Neuronal stem cell (in vitro differentiated cells): ENCODE results near the gene VEZT.

Experiments used
- DNase-seq: peaks from one replicate; pipeline ENCODE4 v3.0.0-alpha.2; 2013; ENCODE audit warnings: low spot score
- H2AFZ ChIP-seq: one replicate; pipeline ENCODE4 v1.6.1; 2013; ENCODE audit warnings: mild to moderate bottlenecking, low read length, inconsistent platforms
- H2AK5ac ChIP-seq: 2 replicates; pipeline ENCODE4 v1.6.1; 2013; ENCODE audit warnings: low read depth, mild to moderate bottlenecking, inconsistent platforms, low read length, moderate library complexity, mixed read lengths
- H2BK120ac ChIP-seq: 2 replicates; pipeline ENCODE4 v1.6.1; 2013; ENCODE audit warnings: low read depth, mild to moderate bottlenecking, inconsistent platforms, low read length, moderate library complexity, mixed read lengths
- H2BK12ac ChIP-seq: one replicate; pipeline ENCODE4 v1.6.1; 2013; ENCODE audit warnings: low read length, inconsistent platforms
- H2BK15ac ChIP-seq: 2 replicates; pipeline ENCODE4 v1.6.1; 2013; ENCODE audit warnings: mild to moderate bottlenecking, low read length, inconsistent platforms, mixed read lengths
- H2BK5ac ChIP-seq: one replicate; pipeline ENCODE4 v1.6.1; 2013; ENCODE audit warnings: inconsistent platforms, mild to moderate bottlenecking, low read length, moderate library complexity
- H3K14ac ChIP-seq: one replicate; pipeline ENCODE4 v1.6.1; 2013; ENCODE audit warnings: low read length, inconsistent platforms
- H3K18ac ChIP-seq: 2 replicates; pipeline ENCODE4 v1.6.1; 2013; ENCODE audit warnings: low read length, inconsistent platforms
- H3K23ac ChIP-seq: 2 replicates; pipeline ENCODE4 v1.6.1; 2013; ENCODE audit warnings: low read depth, mild to moderate bottlenecking, mixed read lengths, low read length, inconsistent platforms; ENCODE audit not compliant: poor library complexity
- H3K27ac ChIP-seq: replicated peaks from 3 replicates; pipeline ENCODE4 v1.5.1; 2013; ENCODE audit warnings: low read length, inconsistent platforms
- H3K27me3 ChIP-seq, 3 experiments: 2 replicates each; pipeline ENCODE4 v1.6.1; 2013; ENCODE audit warnings: low read length in 3 of 3, mild to moderate bottlenecking in 2 of 3, inconsistent platforms in 1 of 3, low read depth in 1 of 3, mixed read lengths in 1 of 3, moderate library complexity in 1 of 3; ENCODE audit not compliant: control insufficient read depth in 3 of 3, insufficient read depth in 3 of 3
- H3K36me3 ChIP-seq, 2 donors: replicated peaks in 1 of 2; 2 replicates each; pipeline ENCODE4 v1.6.1; 2013; ENCODE audit warnings: low read length in 2 of 2; ENCODE audit not compliant: control insufficient read depth in 2 of 2, insufficient read depth in 2 of 2
- H3K4ac ChIP-seq: 2 replicates; pipeline ENCODE4 v1.6.1; 2013; ENCODE audit warnings: inconsistent platforms, mild to moderate bottlenecking, low read length, moderate library complexity
- H3K4me1 ChIP-seq, 2 donors: 1 replicate in 1 of 2; 2 replicates in 1 of 2; pipeline ENCODE4 v1.6.1; 2013; ENCODE audit warnings: low read length in 2 of 2, low read depth in 1 of 2; ENCODE audit not compliant: control insufficient read depth in 2 of 2, insufficient read depth in 1 of 2
- H3K4me2 ChIP-seq: one replicate; pipeline ENCODE4 v1.6.1; 2013; ENCODE audit warnings: mild to moderate bottlenecking, low read length, inconsistent platforms; ENCODE audit not compliant: insufficient read depth, poor library complexity, severe bottlenecking
- H3K4me3 ChIP-seq, 2 donors: 2 replicates each; pipeline ENCODE4 v1.5.1; 2013; ENCODE audit warnings: low read length in 2 of 2, mild to moderate bottlenecking in 2 of 2, inconsistent platforms in 1 of 2, moderate library complexity in 1 of 2
- H3K79me1 ChIP-seq: one replicate; pipeline ENCODE4 v1.6.1; 2013; ENCODE audit warnings: low read depth, mild to moderate bottlenecking, inconsistent platforms, low read length, moderate library complexity
- H3K9ac ChIP-seq: one replicate; pipeline ENCODE4 v1.6.1; 2013; ENCODE audit warnings: mild to moderate bottlenecking, low read depth, low read length, inconsistent platforms; ENCODE audit not compliant: poor library complexity
- H3K9me3 ChIP-seq, 2 donors: replicated peaks in 1 of 2; 2 replicates each; pipeline versions ENCODE3 to v1.6.1; 2013; ENCODE audit warnings: low read length in 2 of 2, mild to moderate bottlenecking in 2 of 2, inconsistent platforms in 1 of 2, low read depth in 1 of 2, mixed read lengths in 1 of 2, moderate library complexity in 1 of 2; ENCODE audit not compliant: control insufficient read depth in 2 of 2, insufficient read depth in 1 of 2
- H4K8ac ChIP-seq: one replicate; pipeline ENCODE4 v1.6.1; 2013; ENCODE audit warnings: low read depth, mild to moderate bottlenecking, inconsistent platforms, low read length, moderate library complexity
- H4K91ac ChIP-seq: one replicate; pipeline ENCODE4 v1.6.1; 2013; ENCODE audit warnings: low read length, low read depth, mild to moderate bottlenecking, inconsistent platforms; ENCODE audit not compliant: poor library complexity
- WGBS, 2 donors: extraction: QIAGEN DNeasy Blood & Tissue Kit; methylation state at CpG; one replicate each; pipeline ENCODE4 v1.1.7; 2013; ENCODE audit warnings: missing lambda C conversion rate in 2 of 2, mixed read lengths in 1 of 2; ENCODE audit not compliant: insufficient read length in 2 of 2, insufficient replicate concordance in 1 of 2; ENCODE audit errors: extremely low coverage in 2 of 2; 5-methylcytosine and 5-hydroxymethylcytosine counted together

VEZT gene

DNA sequence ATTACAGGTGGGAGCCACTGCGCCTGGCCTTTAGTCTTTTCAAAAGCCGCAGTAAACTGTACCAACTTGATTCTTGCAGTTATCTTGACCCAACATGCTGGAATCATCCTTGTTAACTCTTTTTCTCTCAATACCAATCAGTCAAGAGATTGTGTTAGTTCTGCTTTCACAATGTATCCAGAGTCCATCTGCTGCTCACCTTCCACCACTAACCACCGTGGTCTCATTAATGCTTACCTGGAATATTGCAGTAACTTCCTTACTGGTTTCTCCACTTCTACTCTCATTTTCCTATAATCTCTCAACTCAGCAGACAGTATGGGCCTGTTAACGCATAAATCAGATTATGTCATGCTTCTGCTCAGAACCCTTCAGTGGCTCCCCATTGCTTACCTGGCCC is 62.2 kb downstream of the VEZT start:
- no peaks in the 10 kb centered on the region for H3K9me3 ChIP-seq
- H3K27ac ChIP-seq: no peak overlapping the region
- no peak overlapping the region for H3K9ac ChIP-seq
- no peak overlapping the region for H3K14ac ChIP-seq
- H3K18ac ChIP-seq: no peak overlapping the region
- no peak for DNase-seq
- no peak overlapping the region for H4K91ac ChIP-seq
- H2BK5ac ChIP-seq: no peak overlapping the region
- H3K79me1 ChIP-seq: no peaks in the 10 kb centered on the region
- H2AFZ ChIP-seq: no peak overlapping the region
- no peak overlapping the region for H2BK120ac ChIP-seq
- H2AK5ac ChIP-seq: no peak overlapping the region
- no peak overlapping the region for H2BK15ac ChIP-seq
- no peak overlapping the region for H2BK12ac ChIP-seq
- H3K36me3 ChIP-seq: peaks cover 14 to 98% of the 10 kb centered on the region in 2 donors
- H3K4me3 ChIP-seq: no peak overlapping the region
- no peak overlapping the region for H3K4me2 ChIP-seq
- H4K8ac ChIP-seq: no peak overlapping the region
- no CpG with 5 or more reads among the region's 4 CpGs for WGBS, 2 donors
- H3K4me1 ChIP-seq: no peaks in the 10 kb centered on the region
- no peak overlapping the region for H3K4ac ChIP-seq
- no peak overlapping the region for H3K23ac ChIP-seq
- no peaks in the 10 kb centered on the region for H3K27me3 ChIP-seq

DNA sequence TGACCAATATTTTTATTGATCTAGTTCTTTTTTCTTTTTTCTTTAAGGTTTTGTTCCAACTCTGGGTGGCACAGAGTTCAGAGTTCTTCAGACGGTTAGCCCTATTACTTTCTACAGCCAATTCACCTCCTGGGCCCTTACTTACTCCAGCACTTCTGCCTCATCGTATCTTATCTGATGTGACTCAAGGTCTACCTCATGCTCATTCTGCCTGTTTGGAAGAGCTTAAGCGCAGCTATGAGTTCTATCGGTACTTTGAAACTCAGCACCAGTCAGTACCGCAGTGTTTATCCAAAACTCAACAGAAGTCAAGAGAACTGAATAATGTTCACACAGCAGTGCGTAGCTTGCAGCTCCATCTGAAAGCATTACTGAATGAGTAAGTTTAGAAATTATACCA is 64.7 kb downstream of the VEZT start:
- Histone ChIP-seq H3K4me1 (no peaks in the 10 kb centered on the region), H3K23ac (no peak overlapping the region), H2AFZ (no peak overlapping the region), H3K14ac (no peak overlapping the region), H4K91ac (no peak overlapping the region), H2BK120ac (no peak overlapping the region), H3K18ac (no peak overlapping the region), H2BK5ac (no peak overlapping the region), H3K36me3 (peaks cover 11 to 95% of the 10 kb centered on the region in 2 donors), H4K8ac (no peak overlapping the region), H3K27me3 (no peaks in the 10 kb centered on the region), H3K79me1 (no peaks in the 10 kb centered on the region), H2BK12ac (no peak overlapping the region), H2BK15ac (no peak overlapping the region), H3K4me3 (no peak overlapping the region), H3K4ac (no peak overlapping the region), H3K27ac (no peak overlapping the region), H3K9me3 (no peaks in the 10 kb centered on the region), H2AK5ac (no peak overlapping the region), H3K4me2 (no peak overlapping the region), H3K9ac (no peak overlapping the region)
- no CpG with 5 or more reads among the region's 6 CpGs for WGBS, 2 donors
- no peak for DNase-seq

DNA sequence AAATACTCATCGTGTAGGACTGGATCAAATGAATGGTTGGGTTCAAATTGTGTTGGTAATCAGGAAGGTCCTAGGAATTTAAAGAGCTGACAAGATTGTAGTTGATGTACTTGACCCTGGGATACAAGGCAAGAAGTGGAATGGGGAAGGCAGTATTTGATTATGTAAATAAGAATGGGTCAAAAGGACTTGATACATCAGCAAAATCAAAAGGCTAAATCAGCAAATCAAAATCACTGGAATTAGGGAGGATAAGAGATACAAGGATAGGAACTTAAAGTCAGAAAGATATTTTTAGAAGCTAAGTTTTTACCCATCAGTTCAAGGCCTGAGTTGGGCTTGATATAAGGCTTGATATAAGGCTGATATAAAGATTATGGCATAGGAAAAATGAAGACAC is 65.8 kb downstream of the VEZT start:
- no peak overlapping the region for H4K91ac ChIP-seq

DNA sequence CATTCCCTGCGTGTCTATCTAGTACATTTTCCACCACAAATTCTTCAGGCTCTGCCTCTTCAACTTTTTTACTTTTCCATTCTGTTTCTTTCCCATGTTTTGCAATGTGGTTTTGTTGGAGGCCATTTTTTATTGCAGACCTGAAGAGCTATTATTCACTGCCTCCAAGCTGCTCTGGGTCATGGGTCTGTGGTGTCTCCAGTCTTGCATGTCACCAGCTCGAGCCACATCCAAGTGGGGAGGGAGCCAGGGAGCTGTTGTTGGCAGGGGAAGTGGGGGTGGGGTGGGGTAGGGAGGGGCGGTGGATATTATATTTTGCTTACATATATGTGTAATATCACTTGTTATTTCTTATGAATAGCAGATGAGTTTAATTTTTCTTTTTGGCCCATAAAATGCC is 69.1 kb downstream of the VEZT start:
- Histone ChIP-seq H2BK120ac (no peak overlapping the region), H3K4me1 (no peaks in the 10 kb centered on the region), H3K9ac (no peak overlapping the region), H3K27me3 (no peaks in the 10 kb centered on the region), H3K23ac (no peak overlapping the region), H2BK12ac (no peak overlapping the region), H3K14ac (no peak overlapping the region), H2AK5ac (no peak overlapping the region), H3K4me2 (no peak overlapping the region), H2AFZ (no peak overlapping the region), H2BK5ac (no peak overlapping the region), H3K79me1 (no peaks in the 10 kb centered on the region), H4K91ac (no peak overlapping the region), H3K9me3 (peaks cover 0 to 3% of the 10 kb centered on the region in 2 donors), H3K4me3 (no peak overlapping the region), H3K4ac (no peak overlapping the region), H4K8ac (no peak overlapping the region), H3K27ac (no peak overlapping the region), H2BK15ac (no peak overlapping the region), H3K18ac (no peak overlapping the region), H3K36me3 (peaks cover 15 to 92% of the 10 kb centered on the region in 2 donors)
- no CpG with 5 or more reads among the region's 3 CpGs for WGBS, 2 donors
- DNase-seq: no peak

More for the DNA sequence above, 65.8 kb downstream of the VEZT start:
- no peaks in the 10 kb centered on the region for H3K9me3 ChIP-seq
- H3K14ac ChIP-seq: no peak overlapping the region
- no peak overlapping the region for H3K4me2 ChIP-seq
- no peak overlapping the region for H2BK120ac ChIP-seq
- H3K18ac ChIP-seq: no peak overlapping the region
- no peak overlapping the region for H3K4me3 ChIP-seq
- H2BK12ac ChIP-seq: no peak overlapping the region
- no peak overlapping the region for H3K9ac ChIP-seq
- no peak overlapping the region for H3K23ac ChIP-seq
- H2BK5ac ChIP-seq: no peak overlapping the region
- no peaks in the 10 kb centered on the region for H3K27me3 ChIP-seq
- no peaks in the 10 kb centered on the region for H3K4me1 ChIP-seq
- H2AK5ac ChIP-seq: no peak overlapping the region
- peaks cover 11 to 95% of the 10 kb centered on the region in 2 donors for H3K36me3 ChIP-seq
- no peak overlapping the region for H3K4ac ChIP-seq
- H2AFZ ChIP-seq: no peak overlapping the region
- H3K27ac ChIP-seq: no peak overlapping the region
- no peak for DNase-seq
- H3K79me1 ChIP-seq: no peaks in the 10 kb centered on the region
- no CpG with 5 or more reads among the region's 1 CpG for WGBS, 2 donors
- no peak overlapping the region for H4K8ac ChIP-seq
- no peak overlapping the region for H2BK15ac ChIP-seq
